GM19372 (cell line): ENCODE data around the gene TNNI3K.

Experiments used
- ATAC-seq: cut with Tn5 transposase; IDR thresholded peaks from one replicate; pipeline ENCODE4 v1.9.1; 2021; ENCODE audit warnings: mild to moderate bottlenecking, low read depth, moderate library complexity; ENCODE audit not compliant: unreplicated experiment

The TNNI3K gene

GRCh38 chr1:74481607-74482006, 246.4 kb downstream of the TNNI3K start:
- no peak for ATAC-seq

GRCh38 chr1:74485622-74486021, 250.4 kb downstream of the TNNI3K start:
- ATAC-seq: no peak

GRCh38 chr1:74486036-74486435, 250.8 kb downstream of the TNNI3K start:
- no peak for ATAC-seq

- ATAC-seq: no peak
These were observed 261.5 kb downstream of the TNNI3K start for GRCh38 chr1:74496669-74497068.

- ATAC-seq: no peak
These were observed 263.7 kb downstream of the TNNI3K start for GRCh38 chr1:74498901-74499300.

GRCh38 chr1:74502432-74502831, 267.2 kb downstream of the TNNI3K start:
- no peak for ATAC-seq

GRCh38 chr1:74502858-74503257, 267.7 kb downstream of the TNNI3K start:
- no peak for ATAC-seq

GRCh38 chr1:74504125-74504932, 269.1 kb downstream of the TNNI3K start:
- peak; percentile 89 for ATAC-seq

- no peak for ATAC-seq
These were observed 269.8 kb downstream of the TNNI3K start for GRCh38 chr1:74504933-74505512.

- no peak for ATAC-seq
These were observed 270.9 kb downstream of the TNNI3K start for GRCh38 chr1:74505928-74506710.

GRCh38 chr1:74508449-74508848, 273.3 kb downstream of the TNNI3K start:
- ATAC-seq: no peak

GRCh38 chr1:74512170-74512915, 277.2 kb downstream of the TNNI3K start, which contains the start of gene LRRC53:
LRRC53 (minus strand) TSS chr1:74512611; CDS start chr1:74483349, 29,262 bp downstream.
- no peak for ATAC-seq

GRCh38 chr1:74513411-74514300, 278.5 kb downstream of the TNNI3K start:
- ATAC-seq: no peak

- peak; percentile 76 for ATAC-seq
These were observed 282.4 kb downstream of the TNNI3K start for GRCh38 chr1:74517599-74518051.

GRCh38 chr1:74522148-74522547, 287.0 kb downstream of the TNNI3K start:
- no peak for ATAC-seq

- no peak for ATAC-seq
These were observed 288.8 kb downstream of the TNNI3K start for GRCh38 chr1:74523873-74524480.

GRCh38 chr1:74526708-74527107, 291.5 kb downstream of the TNNI3K start:
- no peak for ATAC-seq

GRCh38 chr1:74528123-74528522, 292.9 kb downstream of the TNNI3K start:
- ATAC-seq: no peak

- no peak for ATAC-seq
These were observed 295.7 kb downstream of the TNNI3K start for GRCh38 chr1:74530892-74531291.
